Mesenchymal stem cell (in vitro differentiated cells and primary cell): ENCODE measurements around the gene ITGB1.
"Not testable (repeated sequence)": the region's sequence is repeated elsewhere in the genome, so short reads cannot be mapped to it uniquely, and the experiment has no call there.

Experiments
- DNase-seq: peaks from one replicate; pipeline ENCODE4 v3.0.0-alpha.2; 2013
- H2AFZ ChIP-seq: one replicate; pipeline ENCODE4 v1.6.1; 2013; ENCODE audit warnings: low read depth, mild to moderate bottlenecking, control low read depth, inconsistent platforms, low read length, moderate library complexity
- H2AK5ac ChIP-seq: 2 replicates; pipeline ENCODE4 v1.6.1; 2013; ENCODE audit warnings: low read length, moderate library complexity, mild to moderate bottlenecking, inconsistent platforms; ENCODE audit not compliant: severe bottlenecking
- H2BK120ac ChIP-seq: one replicate; pipeline ENCODE4 v1.6.1; 2013; ENCODE audit warnings: low read depth, mild to moderate bottlenecking, inconsistent platforms, low read length, moderate library complexity
- H2BK12ac ChIP-seq, 2 experiments: one replicate each; pipeline ENCODE4 v1.6.1; 2013; ENCODE audit warnings: inconsistent platforms in 2 of 2, low read length in 2 of 2, mild to moderate bottlenecking in 2 of 2, moderate library complexity in 2 of 2, control low read depth in 1 of 2
- H2BK15ac ChIP-seq: one replicate; pipeline ENCODE4 v1.6.1; 2013; ENCODE audit warnings: mild to moderate bottlenecking, low read depth, inconsistent platforms; ENCODE audit not compliant: poor library complexity, severe bottlenecking
- H2BK5ac ChIP-seq: 2 replicates; pipeline ENCODE4 v1.6.1; 2013; ENCODE audit warnings: low read depth, mild to moderate bottlenecking, low read length, control low read depth, inconsistent platforms; ENCODE audit not compliant: poor library complexity, severe bottlenecking
- H3K14ac ChIP-seq, 2 experiments: one replicate each; pipeline ENCODE4 v1.6.1; 2013; ENCODE audit warnings: inconsistent platforms in 2 of 2, low read length in 2 of 2, control low read depth in 1 of 2, mild to moderate bottlenecking in 1 of 2, moderate library complexity in 1 of 2
- H3K18ac ChIP-seq, 2 experiments: one replicate each; pipeline ENCODE4 v1.6.1; 2013; ENCODE audit warnings: inconsistent platforms in 2 of 2, low read length in 2 of 2, control low read depth in 1 of 2, low read depth in 1 of 2, mild to moderate bottlenecking in 1 of 2
- H3K23ac ChIP-seq, 2 experiments: one replicate each; pipeline ENCODE4 v1.6.1; 2013; ENCODE audit warnings: inconsistent platforms in 2 of 2, low read length in 2 of 2, mild to moderate bottlenecking in 2 of 2, moderate library complexity in 2 of 2, control low read depth in 1 of 2
- H3K27ac ChIP-seq: 2 replicates; pipeline ENCODE4 v1.5.1; 2013; ENCODE audit warnings: mild to moderate bottlenecking, moderate library complexity, low read length, control low read depth, inconsistent platforms; ENCODE audit not compliant: poor library complexity, severe bottlenecking
- H3K27me3 ChIP-seq, 2 experiments: 2 replicates each; pipeline versions ENCODE4 v1.6.1 to v1.7.0; 2013; ENCODE audit warnings: low read length in 2 of 2, mild to moderate bottlenecking in 2 of 2, moderate library complexity in 2 of 2, control low read depth in 1 of 2, inconsistent platforms in 1 of 2; ENCODE audit not compliant: control insufficient read depth in 1 of 2, insufficient read depth in 1 of 2
- H3K36me3 ChIP-seq, 2 experiments: 2 replicates each; pipeline versions ENCODE4 v1.6.1 to v1.7.0; 2013; ENCODE audit warnings: low read length in 2 of 2, control low read depth in 1 of 2, inconsistent platforms in 1 of 2, low read depth in 1 of 2, mild to moderate bottlenecking in 1 of 2; ENCODE audit not compliant: insufficient read depth in 2 of 2, control insufficient read depth in 1 of 2
- H3K4ac ChIP-seq, 2 experiments: one replicate each; pipeline ENCODE4 v1.6.1; 2013; ENCODE audit warnings: inconsistent platforms in 2 of 2, low read length in 2 of 2, mild to moderate bottlenecking in 2 of 2, moderate library complexity in 2 of 2, control low read depth in 1 of 2, low read depth in 1 of 2
- H3K4me1 ChIP-seq: 2 replicates; pipeline ENCODE4 v1.6.1; 2013; ENCODE audit warnings: low read depth, low read length, control low read depth; ENCODE audit not compliant: control insufficient read depth, insufficient read depth
- H3K4me2 ChIP-seq: 2 replicates; pipeline ENCODE4 v1.6.1; 2013; ENCODE audit warnings: low read length, mild to moderate bottlenecking, inconsistent platforms; ENCODE audit not compliant: poor library complexity, severe bottlenecking
- H3K4me3 ChIP-seq, 2 experiments: 2 replicates each; pipeline versions ENCODE4 v1.5.1 to v1.7.0; 2013; ENCODE audit warnings: low read length in 2 of 2, mild to moderate bottlenecking in 2 of 2, control low read depth in 1 of 2, low read depth in 1 of 2; ENCODE audit not compliant: insufficient read depth in 1 of 2
- H3K79me1 ChIP-seq: replicated peaks from 2 replicates; pipeline ENCODE4 v1.6.1; 2013; ENCODE audit warnings: mild to moderate bottlenecking, control low read depth, low read length, inconsistent platforms; ENCODE audit not compliant: poor library complexity, severe bottlenecking
- H3K9ac ChIP-seq: 2 replicates; pipeline ENCODE4 v1.7.0; 2013; ENCODE audit warnings: mild to moderate bottlenecking, low read length, moderate library complexity
- H3K9me3 ChIP-seq: 2 replicates; pipeline ENCODE4 v1.7.0; 2013; ENCODE audit warnings: mild to moderate bottlenecking, low read length; ENCODE audit not compliant: control insufficient read depth
- H4K8ac ChIP-seq: one replicate; pipeline ENCODE4 v1.6.1; 2013; ENCODE audit warnings: inconsistent platforms, mild to moderate bottlenecking, low read length, moderate library complexity
- H4K91ac ChIP-seq: one replicate; pipeline ENCODE4 v1.6.1; 2013; ENCODE audit warnings: mild to moderate bottlenecking, low read length, inconsistent platforms
- WGBS: methylation state at CpG from one replicate; pipeline ENCODE4 v1.1.7; 2013; ENCODE audit warnings: mixed read lengths; 5-methylcytosine and 5-hydroxymethylcytosine counted together

ITGB1 gene

GRCh38 chr10:32901815-32902214 is 56.2 kb downstream of the ITGB1 start:
- no peak overlapping the region for H2BK5ac ChIP-seq
- no peaks in the 10 kb centered on the region for H3K79me1 ChIP-seq
- H4K8ac ChIP-seq = no peak overlapping the region
- no peak overlapping the region for H3K4ac ChIP-seq
- no peak overlapping the region for H2BK15ac ChIP-seq
- H3K18ac ChIP-seq = no peak overlapping the region
- no peak overlapping the region for H3K23ac ChIP-seq
- H3K9me3 ChIP-seq = no peaks in the 10 kb centered on the region
- no peak overlapping the region for H2AFZ ChIP-seq
- H4K91ac ChIP-seq = no peak overlapping the region
- H3K36me3 ChIP-seq = peaks cover 10 to 89% of the 10 kb centered on the region in 2 experiments
- H3K14ac ChIP-seq = no peak overlapping the region
- H2BK12ac ChIP-seq = no peak overlapping the region
- no peak overlapping the region for H3K9ac ChIP-seq
- H3K4me2 ChIP-seq = no peak overlapping the region
- no peak overlapping the region for H3K27ac ChIP-seq
- H2AK5ac ChIP-seq = no peak overlapping the region
- no peaks in the 10 kb centered on the region for H3K27me3 ChIP-seq
- H2BK120ac ChIP-seq = no peak overlapping the region
- no peak overlapping the region for H3K4me3 ChIP-seq
- H3K4me1 ChIP-seq = no peaks in the 10 kb centered on the region
- WGBS = 96% methylated on average over 8 of the region's 9 CpGs
- no peak for DNase-seq

- H3K23ac ChIP-seq, H3K18ac ChIP-seq, H2BK120ac ChIP-seq, H3K4me2 ChIP-seq, H4K91ac ChIP-seq, H3K9ac ChIP-seq, H2BK5ac ChIP-seq, H2AFZ ChIP-seq, H3K79me1 ChIP-seq, H4K8ac ChIP-seq, H3K4ac ChIP-seq, H3K4me1 ChIP-seq, H2BK15ac ChIP-seq, H3K4me3 ChIP-seq, H3K27ac ChIP-seq, H3K14ac ChIP-seq, H3K9me3 ChIP-seq, H2BK12ac ChIP-seq, H3K27me3 ChIP-seq, H2AK5ac ChIP-seq, DNase-seq: not testable (repeated sequence)
- 98% methylated on average over 6 of the region's 7 CpGs for WGBS
- peaks cover 15 to 64% of the 10 kb centered on the region in 2 experiments for H3K36me3 ChIP-seq
Measured at GRCh38 chr10:32895200-32895968, 62.6 kb downstream of the ITGB1 start.

GRCh38 chr10:32893916-32894664 is 63.9 kb downstream of the ITGB1 start:
- Histone ChIP-seq H3K4me2 (no peak overlapping the region), H2BK120ac (no peak overlapping the region), H3K23ac (no peak overlapping the region), H3K27ac (no peak overlapping the region), H3K4me1 (peaks cover 3% of the 10 kb centered on the region), H3K4me3 (no peak overlapping the region), H2BK12ac (no peak overlapping the region), H2AK5ac (no peak overlapping the region), H3K36me3 (peaks cover 15 to 51% of the 10 kb centered on the region in 2 experiments), H3K14ac (no peak overlapping the region), H2BK5ac (no peak overlapping the region), H4K91ac (no peak overlapping the region), H3K27me3 (no peaks in the 10 kb centered on the region), H3K18ac (no peak overlapping the region), H3K4ac (no peak overlapping the region), H3K9me3 (no peaks in the 10 kb centered on the region), H4K8ac (no peak overlapping the region), H2AFZ (no peak overlapping the region), H2BK15ac (no peak overlapping the region), H3K79me1 (peaks cover 4% of the 10 kb centered on the region), H3K9ac (no peak overlapping the region)
- no peak for DNase-seq
- 43% methylated on average over 1 of the region's 2 CpGs for WGBS

- Histone ChIP-seq H3K4me1 (peaks cover 3% of the 10 kb centered on the region), H4K8ac (no peak overlapping the region), H3K79me1 (peaks cover 4% of the 10 kb centered on the region), H2BK15ac (no peak overlapping the region), H3K4me2 (no peak overlapping the region), H2BK12ac (no peak overlapping the region), H3K36me3 (peaks cover 15 to 47% of the 10 kb centered on the region in 2 experiments), H4K91ac (no peak overlapping the region), H2BK120ac (no peak overlapping the region), H3K18ac (no peak overlapping the region), H2AK5ac (peak overlapping the region; percentile 55), H3K14ac (no peak overlapping the region), H2AFZ (no peak overlapping the region), H3K4ac (no peak overlapping the region), H3K27ac (peak overlapping the region; percentile 3), H3K9me3 (no peaks in the 10 kb centered on the region), H3K27me3 (no peaks in the 10 kb centered on the region), H3K4me3 (no peak overlapping the region), H3K23ac (no peak overlapping the region), H2BK5ac (no peak overlapping the region), H3K9ac (no peak overlapping the region)
- no peak for DNase-seq
- 52% methylated on average over 2 of the region's 3 CpGs for WGBS
Measured at GRCh38 chr10:32893434-32893833, 64.6 kb downstream of the ITGB1 start.
